Measurements from ENCODE around the gene ESRRA. TPM values are rescaled to one million over a fixed set of nuclear protein-coding genes. Genes with fewer than 3 reads are reported as not detected.

ESRRA gene
- total and polyA plus RNA-seq, 2 of the 13 experiments (the other 11 are each of a cell fraction or from before 2014, with no cell fraction given): 18.1 to 36.3 TPM

GRCh38 chr11:64284962-64285884, 20.1 kb upstream of the ESRRA start, which contains the start of gene GPR137 (continued):
- TF ChIP-seq CEBPZ (IDR thresholded peaks at IDR 0.05; ENCODE audit: low read length) (no peak), ZNF296 (CRISPR knock-in tag; conservative IDR thresholded peaks at IDR 0.05) (no peak), MATR3 (CRISPR knock-in tag; IDR thresholded peaks at IDR 0.05) (no peak), FOSL1 (CRISPR knock-in tag; IDR thresholded peaks at IDR 0.05; ENCODE audit: borderline replicate concordance) (no peak), HES4 (CRISPR knock-in tag; IDR thresholded peaks at IDR 0.05; ENCODE audit: borderline replicate concordance) (0 out of 2 replicates have a peak, but pooled peaks have one; percentile 41), ZNF674 (CRISPR knock-in tag; IDR thresholded peaks at IDR 0.05; ENCODE audit: low read depth) (no peak), ZSCAN21 (CRISPR knock-in tag; IDR thresholded peaks at IDR 0.05; ENCODE audit: borderline replicate concordance) (0 out of 2 replicates have a peak, but pooled peaks have one; percentile 14), CHD4 (IDR thresholded peaks at IDR 0.05; ENCODE audit: borderline replicate concordance, low read length) (peak; percentile 56; the same call in 1 of the 2 replicates), ZNF235 (CRISPR knock-in tag; IDR thresholded peaks at IDR 0.05; ENCODE audit: borderline replicate concordance) (peak; percentile 61; the same call in 1 of the 2 replicates), POLR2A (IDR thresholded peaks at IDR 0.05; ENCODE audit: insufficient read depth in 1 of 2, low read depth in 2 of 2, low read length in 2 of 2) (peak; percentile 12 to 44; a peak in 3 of 4 replicates), ZNF264 (CRISPR knock-in tag; IDR thresholded peaks at IDR 0.05) (no peak), YY1 (IDR thresholded peaks at IDR 0.05; ENCODE audit: insufficient read depth, insufficient replicate concordance, low read depth, low read length) (peak; percentile 97), KLF15 (CRISPR knock-in tag; IDR thresholded peaks at IDR 0.05; ENCODE audit: borderline replicate concordance) (no peak), KDM5B (CRISPR knock-in tag; IDR thresholded peaks at IDR 0.05; ENCODE audit: borderline replicate concordance) (no peak; the same call in 1 of the 2 replicates), TGIF2 (CRISPR knock-in tag; IDR thresholded peaks at IDR 0.05) (no peak; the same call in 1 of the 2 replicates), TBP (CRISPR knock-in tag; IDR thresholded peaks at IDR 0.05) (no peak), ZBTB10 (CRISPR knock-in tag; IDR thresholded peaks at IDR 0.05; ENCODE audit: borderline replicate concordance) (no peak), RXRA (CRISPR knock-in tag; IDR thresholded peaks at IDR 0.05) (no peak; the same call in 1 of the 2 replicates), SP4 (CRISPR knock-in tag; IDR thresholded peaks at IDR 0.05) (peak; percentile 2; the same call in 1 of the 2 replicates), KAT8 (CRISPR knock-in tag; IDR thresholded peaks at IDR 0.05) (0 out of 2 replicates have a peak, but pooled peaks have one; percentile 9), SMAD1 (CRISPR knock-in tag; IDR thresholded peaks at IDR 0.05; ENCODE audit: borderline replicate concordance, low read depth) (0 out of 2 replicates have a peak, but pooled peaks have one; percentile 10), SRY (CRISPR knock-in tag; IDR thresholded peaks at IDR 0.05) (no peak), ZNF879 (CRISPR knock-in tag; IDR thresholded peaks at IDR 0.05) (no peak), THAP11 (CRISPR knock-in tag; IDR thresholded peaks at IDR 0.05) (peak; percentile 77), MLLT10 (CRISPR knock-in tag; IDR thresholded peaks at IDR 0.05) (no peak)
